ENCODE results near the gene GYG2. TPM values are rescaled to one million over a fixed set of nuclear protein-coding genes. Genes with fewer than 3 reads are reported as not detected.

The GYG2 gene
- polyA plus RNA-seq, 1 of the 3 experiments (the other 2 are of a cell fraction): 1.8 TPM

- WGBS (ENCODE audit: low lambda C conversion rate): 44% methylated on average over 8 of the region's 8 CpGs
- Histone ChIP-seq H3K9me3 (no peaks in the 10 kb centered on the region), H3K79me2 (ENCODE audit: insufficient read depth) (no peaks in the 10 kb centered on the region), H3K9ac (no peak overlapping the region), H3K27ac (ENCODE audit: low read depth in 2 of 2, low read length in 1 of 2) (no peak overlapping the region), H3K4me3 (ENCODE audit: low read depth in 2 of 2, low read length in 1 of 2) (no peak overlapping the region), H3K4me2 (no peak overlapping the region), H3K9me2 (no peaks in the 10 kb centered on the region), H2AFZ (ENCODE audit: low read depth) (no peak overlapping the region), H3K27me3 (ENCODE audit: insufficient read depth) (peaks cover 5% of the 10 kb centered on the region; the same call in 1 of the 2 replicates), H3K36me3 (replicated peaks in 1 of 2; ENCODE audit: control insufficient read depth in 1 of 2, insufficient read depth in 2 of 2, low read length in 1 of 2) (no peaks in the 10 kb centered on the region), H4K20me1 (ENCODE audit: insufficient read depth) (no peaks in the 10 kb centered on the region), H3K4me1 (ENCODE audit: control insufficient read depth in 1 of 2, insufficient read depth in 2 of 2, low read depth in 1 of 2, low read length in 1 of 2) (no peaks in the 10 kb centered on the region; a peak in 1 of 4 replicates), H3F3A (replicated peaks; ENCODE audit: insufficient read depth) (peaks cover 4% of the 10 kb centered on the region)
- DNase-seq: no peak
- TF ChIP-seq FOSL2 (IDR thresholded peaks at IDR 0.05; ENCODE audit: borderline replicate concordance, low read depth): no peak
- TF ChIP-seq, protein P1, sequence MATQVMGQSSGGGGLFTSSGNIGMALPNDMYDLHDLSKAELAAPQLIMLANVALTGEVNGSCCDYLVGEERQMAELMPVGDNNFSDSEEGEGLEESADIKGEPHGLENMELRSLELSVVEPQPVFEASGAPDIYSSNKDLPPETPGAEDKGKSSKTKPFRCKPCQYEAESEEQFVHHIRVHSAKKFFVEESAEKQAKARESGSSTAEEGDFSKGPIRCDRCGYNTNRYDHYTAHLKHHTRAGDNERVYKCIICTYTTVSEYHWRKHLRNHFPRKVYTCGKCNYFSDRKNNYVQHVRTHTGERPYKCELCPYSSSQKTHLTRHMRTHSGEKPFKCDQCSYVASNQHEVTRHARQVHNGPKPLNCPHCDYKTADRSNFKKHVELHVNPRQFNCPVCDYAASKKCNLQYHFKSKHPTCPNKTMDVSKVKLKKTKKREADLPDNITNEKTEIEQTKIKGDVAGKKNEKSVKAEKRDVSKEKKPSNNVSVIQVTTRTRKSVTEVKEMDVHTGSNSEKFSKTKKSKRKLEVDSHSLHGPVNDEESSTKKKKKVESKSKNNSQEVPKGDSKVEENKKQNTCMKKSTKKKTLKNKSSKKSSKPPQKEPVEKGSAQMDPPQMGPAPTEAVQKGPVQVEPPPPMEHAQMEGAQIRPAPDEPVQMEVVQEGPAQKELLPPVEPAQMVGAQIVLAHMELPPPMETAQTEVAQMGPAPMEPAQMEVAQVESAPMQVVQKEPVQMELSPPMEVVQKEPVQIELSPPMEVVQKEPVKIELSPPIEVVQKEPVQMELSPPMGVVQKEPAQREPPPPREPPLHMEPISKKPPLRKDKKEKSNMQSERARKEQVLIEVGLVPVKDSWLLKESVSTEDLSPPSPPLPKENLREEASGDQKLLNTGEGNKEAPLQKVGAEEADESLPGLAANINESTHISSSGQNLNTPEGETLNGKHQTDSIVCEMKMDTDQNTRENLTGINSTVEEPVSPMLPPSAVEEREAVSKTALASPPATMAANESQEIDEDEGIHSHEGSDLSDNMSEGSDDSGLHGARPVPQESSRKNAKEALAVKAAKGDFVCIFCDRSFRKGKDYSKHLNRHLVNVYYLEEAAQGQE (IDR thresholded peaks at IDR 0.05; ENCODE audit: low read depth, low read length): no peak
- TF ChIP-seq SIN3A (IDR thresholded peaks at IDR 0.05; ENCODE audit: borderline replicate concordance, low read depth, low read length): no peak
- no peak for TF ChIP-seq ELF1 (IDR thresholded peaks at IDR 0.05)
- no peak for TF ChIP-seq YY1 (IDR thresholded peaks at IDR 0.05; ENCODE audit: low read depth)
- ChIA-PET CTCF (interaction anchor here (0.8 to 2.0 kb wide), 4 partner anchors 7 to 32 kb away, joined by 3 to 8 read pairs (median 4); no protein-coding TSS in a partner anchor), POLR2A (no interaction called here)
Observed at GRCh38 chrX:2820136-2820771, 8.5 kb upstream of the GYG2 start.

DNA sequence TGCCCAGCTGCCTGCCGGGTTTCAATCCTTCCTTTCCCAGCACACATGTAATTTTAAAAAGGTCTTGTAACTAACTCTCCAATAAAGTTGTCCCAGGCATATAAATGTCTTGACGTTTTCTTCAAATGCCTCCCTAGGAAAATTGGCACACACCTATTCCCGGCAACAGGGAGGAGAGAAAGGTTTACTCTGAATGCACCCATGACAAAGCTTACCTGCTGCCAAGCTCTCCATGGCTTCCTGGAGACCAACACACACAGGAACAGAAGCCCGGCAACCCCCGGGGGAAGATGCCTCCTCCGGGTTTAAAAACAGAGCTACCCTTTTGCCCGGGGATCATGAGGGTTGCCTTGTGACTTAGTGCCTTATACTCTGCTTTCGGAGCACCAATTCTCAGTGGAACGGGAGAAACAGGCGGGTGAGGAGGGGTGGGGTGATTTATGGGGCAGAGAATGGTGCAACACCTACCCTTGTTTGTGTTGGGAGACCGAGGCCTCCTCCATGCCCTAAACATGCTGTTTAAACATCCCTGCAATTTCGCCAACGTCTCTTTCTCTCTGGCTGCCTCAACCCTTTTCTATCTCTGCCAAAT lies 4.8 kb upstream of the GYG2 start:
- Histone ChIP-seq H3K9ac (no peak overlapping the region), H3K79me2 (ENCODE audit: insufficient read depth) (no peaks in the 10 kb centered on the region), H3K27me3 (ENCODE audit: insufficient read depth) (peaks cover 7% of the 10 kb centered on the region; the same call in 1 of the 2 replicates), H3K4me3 (ENCODE audit: low read depth in 2 of 2, low read length in 1 of 2) (no peak overlapping the region), H3K9me2 (no peaks in the 10 kb centered on the region), H3K27ac (ENCODE audit: low read depth in 2 of 2, low read length in 1 of 2) (no peak overlapping the region), H3F3A (replicated peaks; ENCODE audit: insufficient read depth) (peaks cover 4% of the 10 kb centered on the region), H2AFZ (ENCODE audit: low read depth) (no peak overlapping the region), H3K4me2 (no peak overlapping the region), H4K20me1 (ENCODE audit: insufficient read depth) (no peaks in the 10 kb centered on the region), H3K9me3 (no peaks in the 10 kb centered on the region), H3K4me1 (ENCODE audit: control insufficient read depth in 1 of 2, insufficient read depth in 2 of 2, low read depth in 1 of 2, low read length in 1 of 2) (no peaks in the 10 kb centered on the region; a peak in 1 of 4 replicates), H3K36me3 (replicated peaks in 1 of 2; ENCODE audit: control insufficient read depth in 1 of 2, insufficient read depth in 2 of 2, low read length in 1 of 2) (no peaks in the 10 kb centered on the region)
- ChIA-PET CTCF (no interaction called here), POLR2A (interaction anchor here (0.5 kb wide), 1 partner anchor 839 kb away, joined by 3 read pairs; no protein-coding TSS in a partner anchor)
- no peak for DNase-seq
- 27% methylated on average over 13 of the region's 13 CpGs for WGBS (ENCODE audit: low lambda C conversion rate)
- TF ChIP-seq, protein P2, sequence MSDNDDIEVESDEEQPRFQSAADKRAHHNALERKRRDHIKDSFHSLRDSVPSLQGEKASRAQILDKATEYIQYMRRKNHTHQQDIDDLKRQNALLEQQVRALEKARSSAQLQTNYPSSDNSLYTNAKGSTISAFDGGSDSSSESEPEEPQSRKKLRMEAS (IDR thresholded peaks at IDR 0.05; ENCODE audit: low read depth): no peak
- TF ChIP-seq SIN3A (IDR thresholded peaks at IDR 0.05; ENCODE audit: borderline replicate concordance, low read depth, low read length): no peak
- TF ChIP-seq, protein P3, sequence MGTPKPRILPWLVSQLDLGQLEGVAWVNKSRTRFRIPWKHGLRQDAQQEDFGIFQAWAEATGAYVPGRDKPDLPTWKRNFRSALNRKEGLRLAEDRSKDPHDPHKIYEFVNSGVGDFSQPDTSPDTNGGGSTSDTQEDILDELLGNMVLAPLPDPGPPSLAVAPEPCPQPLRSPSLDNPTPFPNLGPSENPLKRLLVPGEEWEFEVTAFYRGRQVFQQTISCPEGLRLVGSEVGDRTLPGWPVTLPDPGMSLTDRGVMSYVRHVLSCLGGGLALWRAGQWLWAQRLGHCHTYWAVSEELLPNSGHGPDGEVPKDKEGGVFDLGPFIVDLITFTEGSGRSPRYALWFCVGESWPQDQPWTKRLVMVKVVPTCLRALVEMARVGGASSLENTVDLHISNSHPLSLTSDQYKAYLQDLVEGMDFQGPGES (IDR thresholded peaks at IDR 0.05; ENCODE audit: low read depth, low read length): no peak
- TF ChIP-seq FOXJ3 (CRISPR knock-in tag; IDR thresholded peaks at IDR 0.05): no peak
- TF ChIP-seq, protein P1 (IDR thresholded peaks at IDR 0.05; ENCODE audit: low read depth, low read length): no peak
- no peak for TF ChIP-seq SMC3 (IDR thresholded peaks at IDR 0.05; ENCODE audit: low read depth, low read length)
- no peak for TF ChIP-seq POLR2AphosphoS5 (IDR thresholded peaks at IDR 0.05; ENCODE audit: low read depth, low read length)
- no peak for TF ChIP-seq GATA2 (CRISPR knock-in tag; IDR thresholded peaks at IDR 0.05)
- TF ChIP-seq, protein P4, sequence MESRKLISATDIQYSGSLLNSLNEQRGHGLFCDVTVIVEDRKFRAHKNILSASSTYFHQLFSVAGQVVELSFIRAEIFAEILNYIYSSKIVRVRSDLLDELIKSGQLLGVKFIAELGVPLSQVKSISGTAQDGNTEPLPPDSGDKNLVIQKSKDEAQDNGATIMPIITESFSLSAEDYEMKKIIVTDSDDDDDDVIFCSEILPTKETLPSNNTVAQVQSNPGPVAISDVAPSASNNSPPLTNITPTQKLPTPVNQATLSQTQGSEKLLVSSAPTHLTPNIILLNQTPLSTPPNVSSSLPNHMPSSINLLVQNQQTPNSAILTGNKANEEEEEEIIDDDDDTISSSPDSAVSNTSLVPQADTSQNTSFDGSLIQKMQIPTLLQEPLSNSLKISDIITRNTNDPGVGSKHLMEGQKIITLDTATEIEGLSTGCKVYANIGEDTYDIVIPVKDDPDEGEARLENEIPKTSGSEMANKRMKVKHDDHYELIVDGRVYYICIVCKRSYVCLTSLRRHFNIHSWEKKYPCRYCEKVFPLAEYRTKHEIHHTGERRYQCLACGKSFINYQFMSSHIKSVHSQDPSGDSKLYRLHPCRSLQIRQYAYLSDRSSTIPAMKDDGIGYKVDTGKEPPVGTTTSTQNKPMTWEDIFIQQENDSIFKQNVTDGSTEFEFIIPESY (IDR thresholded peaks at IDR 0.05; ENCODE audit: borderline replicate concordance, low read depth): no peak
- TF ChIP-seq TCF12 (IDR thresholded peaks at IDR 0.05): no peak
- no peak for TF ChIP-seq JUND (IDR thresholded peaks at IDR 0.05)
- no peak for TF ChIP-seq MEF2A (IDR thresholded peaks at IDR 0.05; ENCODE audit: borderline replicate concordance, low read depth)

All from SK-N-SH (cell line).